ENCODE measurements around the gene TMEM270.

Gene TMEM270

GRCh38 chr7:73828972-73829371 lies 32.0 kb upstream of the TMEM270 start:
- TF ChIP-seq CTCF (conservative IDR thresholded peaks at IDR 0.05; ENCODE audit: low read depth, low read length) = no peak
- DNase-seq (ENCODE audit: low read depth) = no peak
- H3K4me3 ChIP-seq (ENCODE audit: low read depth, low read length) = no peak overlapping the region

GRCh38 chr7:73829505-73829904 lies 31.5 kb upstream of the TMEM270 start:
- no peak overlapping the region for H3K4me3 ChIP-seq (ENCODE audit: low read depth, low read length)
- DNase-seq (ENCODE audit: low read depth) = no peak

GRCh38 chr7:73829921-73830680 lies 30.9 kb upstream of the TMEM270 start:
- H3K4me3 ChIP-seq (ENCODE audit: low read depth, low read length) = no peak overlapping the region
- DNase-seq (ENCODE audit: low read depth) = no peak
- TF ChIP-seq CTCF (conservative IDR thresholded peaks at IDR 0.05; ENCODE audit: low read depth, low read length) = peak; percentile 4

More at GRCh38 chr7:73829505-73829904, 31.5 kb upstream of the TMEM270 start:
- no peak for TF ChIP-seq CTCF (conservative IDR thresholded peaks at IDR 0.05; ENCODE audit: low read depth, low read length)

- TF ChIP-seq CTCF (conservative IDR thresholded peaks at IDR 0.05; ENCODE audit: low read depth, low read length) = no peak
- DNase-seq (ENCODE audit: low read depth) = no peak
- H3K4me3 ChIP-seq (ENCODE audit: low read depth, low read length) = no peak within 1 kb of the TSS
These were observed 30.0 kb upstream of the TMEM270 start, which contains the start of gene CLDN4 for GRCh38 chr7:73830681-73831583. Gene CLDN4, plus strand, starts transcription at chr7:73830996. Its CDS starts 206 bp downstream, at chr7:73831202.

- no peak for TF ChIP-seq CTCF (conservative IDR thresholded peaks at IDR 0.05; ENCODE audit: low read depth, low read length)
- no peak overlapping the region for H3K4me3 ChIP-seq (ENCODE audit: low read depth, low read length)
These were observed 29.4 kb upstream of the TMEM270 start for GRCh38 chr7:73831584-73831833.

GRCh38 chr7:73831834-73832651 lies 28.9 kb upstream of the TMEM270 start:
- TF ChIP-seq CTCF (conservative IDR thresholded peaks at IDR 0.05; ENCODE audit: low read depth, low read length) = no peak
- no peak for DNase-seq (ENCODE audit: low read depth)
- H3K4me3 ChIP-seq (ENCODE audit: low read depth, low read length) = no peak overlapping the region

More at GRCh38 chr7:73831584-73831833, 29.4 kb upstream of the TMEM270 start:
- no peak for DNase-seq (ENCODE audit: low read depth)

All from choroid plexus epithelial cell (primary cell).